HepG2 (cell line): ENCODE data around the gene ZACN. TPM values are rescaled to one million over a fixed set of nuclear protein-coding genes. Genes with fewer than 3 reads are reported as not detected.

Experiments used
- CENPX ChIP-seq: sonication (generic); formaldehyde crosslinking; IDR thresholded peaks from 2 replicates; pipeline ENCODE4 v1.9.0; 2021; ENCODE audit warnings: mild to moderate bottlenecking, missing genetic modification reagents, moderate library complexity
- ELF3 ChIP-seq: IDR thresholded peaks from 2 replicates; pipeline ENCODE4 v1.6.1; 2016; ENCODE audit warnings: missing genetic modification reagents, missing compliant biosample characterization
- JDP2 ChIP-seq: sonication (generic); formaldehyde crosslinking; IDR thresholded peaks from 2 replicates; pipeline ENCODE4 v1.8.1; 2022; ENCODE audit warnings: missing genetic modification reagents, borderline replicate concordance
- RBAK ChIP-seq: sonication (generic); formaldehyde crosslinking; IDR thresholded peaks from 2 replicates; pipeline ENCODE4 v1.5.1; 2020; ENCODE audit warnings: mild to moderate bottlenecking, missing genetic modification reagents
- RXRB ChIP-seq: IDR thresholded peaks from 2 replicates; pipeline ENCODE4 v1.6.1; 2016; ENCODE audit warnings: borderline replicate concordance, missing genetic modification reagents, missing compliant biosample characterization
- SATB2 ChIP-seq: sonication (generic); formaldehyde crosslinking; IDR thresholded peaks from 2 replicates; pipeline ENCODE4 v1.5.0; 2020; ENCODE audit warnings: missing genetic modification reagents
- SP5 ChIP-seq: IDR thresholded peaks from 2 replicates; pipeline ENCODE4 v1.6.1; 2016; ENCODE audit warnings: low read depth, borderline replicate concordance
- SRF ChIP-seq: IDR thresholded peaks from 2 replicates; pipeline ENCODE4 v1.6.1; 2011; ENCODE audit warnings: mild to moderate bottlenecking, low read depth, low read length, moderate library complexity
- ZFAT ChIP-seq: sonication (generic); formaldehyde crosslinking; conservative IDR thresholded peaks from 2 replicates; pipeline ENCODE4 v1.8.1; 2023; ENCODE audit warnings: missing genetic modification reagents, inconsistent platforms
- ZFP41 ChIP-seq: sonication (generic); formaldehyde crosslinking; IDR thresholded peaks from 2 replicates; pipeline ENCODE4 v1.4.0; 2020; ENCODE audit warnings: mild to moderate bottlenecking, missing genetic modification reagents, borderline replicate concordance
- ZNF282 ChIP-seq: fragments of 450-650 bp; IDR thresholded peaks from 2 replicates; pipeline ENCODE4 v1.6.1; 2018; ENCODE audit not compliant: partially characterized antibody
- ZNF567 ChIP-seq: sonication (generic); formaldehyde crosslinking; IDR thresholded peaks from 2 replicates; pipeline ENCODE4 v1.8.1; 2023; ENCODE audit warnings: mild to moderate bottlenecking, missing genetic modification reagents, borderline replicate concordance
- polyA plus RNA-seq, 8 experiments: library from polyadenylated mRNA; depleted of rRNA in 3 of 8; stranded (reverse) in 7 of 8; unstranded in 1 of 8; fragments of >200 nt; fragmentation: Illumina TruSeq in 4 of 8; extraction: Trizol in 4 of 8; gene quantifications; 2 replicates each; pipeline versions ENCODE4 v1.2.1 to v1.2.3, GENCODE V29; 2011 to 2016; ENCODE audit warnings: low read depth in 4 of 8, missing spikeins in 1 of 8, mixed read lengths in 1 of 8; ENCODE audit not compliant: insufficient read depth in 1 of 8
- total RNA-seq, 5 experiments: library from RNA; depleted of rRNA; stranded (reverse); fragments of >200 nt; fragmentation: Illumina TruSeq; extraction: Trizol; gene quantifications; 2 replicates each; pipeline ENCODE4 v1.2.3, GENCODE V29; 2016; ENCODE audit warnings: low read depth in 1 of 5
- TF ChIP-seq, protein P1 (sequence below): sonication (generic); formaldehyde crosslinking; IDR thresholded peaks from one replicate; pipeline ENCODE4 v1.5.1; 2020; ENCODE audit warnings: mild to moderate bottlenecking, missing genetic modification reagents; ENCODE audit errors: not compliant biosample characterization
- TF ChIP-seq, protein P2 (sequence below): sonication (generic); formaldehyde crosslinking; IDR thresholded peaks from 2 replicates; pipeline ENCODE4 v1.5.1; 2020; ENCODE audit warnings: mild to moderate bottlenecking, missing genetic modification reagents, moderate library complexity
- TF ChIP-seq, protein P3 (sequence below): sonication (generic); formaldehyde crosslinking; IDR thresholded peaks from 2 replicates; pipeline ENCODE4 v1.5.0; 2020; ENCODE audit warnings: missing genetic modification reagents

ZACN gene
- total and polyA plus RNA-seq, 2 of the 13 experiments (the other 11 are each of a cell fraction or from before 2014, with no cell fraction given), result 0.11 to 0.15 TPM

DNA sequence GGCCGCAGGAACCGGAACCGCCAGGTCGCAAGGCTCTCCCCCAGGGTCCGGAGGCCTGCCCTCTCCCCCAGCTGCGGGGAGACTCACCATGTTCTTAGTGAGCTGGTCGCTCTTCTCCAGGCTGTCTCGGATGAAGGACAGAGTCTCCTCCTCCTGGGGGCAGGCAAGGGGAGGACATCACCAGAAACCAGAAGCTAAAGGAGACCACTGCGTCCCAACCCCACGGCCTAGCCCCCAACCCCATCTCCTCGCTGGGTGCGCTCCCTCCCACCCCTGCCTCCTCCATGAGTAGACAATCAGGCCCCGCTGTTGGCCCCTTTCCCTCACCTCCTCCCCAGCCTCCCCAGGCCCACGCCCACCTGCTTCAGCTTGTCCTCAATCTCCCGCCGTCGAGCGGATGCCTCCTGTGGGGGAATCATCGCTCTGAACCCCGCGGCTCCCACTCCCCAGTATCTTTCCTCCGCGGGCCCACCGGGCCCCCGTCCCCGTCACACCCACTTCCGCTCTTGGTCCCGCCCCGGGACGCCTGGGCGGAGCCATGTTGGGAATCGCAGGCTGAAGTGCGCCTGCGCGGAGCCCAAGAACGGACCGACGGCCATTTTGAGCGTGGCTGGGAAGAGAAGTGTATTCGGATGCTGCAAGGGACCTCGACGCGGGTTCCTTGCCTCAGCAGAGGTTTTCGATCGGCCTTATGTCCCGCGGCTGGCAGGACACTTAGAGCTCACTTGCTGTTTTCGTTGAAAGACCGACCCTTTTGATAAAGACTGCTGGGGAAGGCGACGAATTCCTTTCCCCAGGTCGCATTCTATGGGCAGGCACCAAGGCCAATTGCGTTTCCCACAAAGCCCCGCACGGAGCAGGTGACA lies 24.5 kb downstream of the ZACN start, which contains the start of gene EXOC7 (continued):
- TF ChIP-seq JDP2 (no peak), ZFAT (CRISPR knock-in tag) (no peak), SATB2 (CRISPR knock-in tag) (no peak), SRF (no peak), ZFP41 (CRISPR knock-in tag) (no peak), SP5 (CRISPR knock-in tag) (peak; percentile 86), RXRB (CRISPR knock-in tag) (peak; percentile 22; the same call in 1 of the 2 replicates), CENPX (CRISPR knock-in tag) (no peak), ZNF567 (peak; percentile 22; the same call in 1 of the 2 replicates), ZNF282 (no peak), RBAK (CRISPR knock-in tag) (no peak), ELF3 (CRISPR knock-in tag) (peak; percentile 56)
- TF ChIP-seq, protein P1, sequence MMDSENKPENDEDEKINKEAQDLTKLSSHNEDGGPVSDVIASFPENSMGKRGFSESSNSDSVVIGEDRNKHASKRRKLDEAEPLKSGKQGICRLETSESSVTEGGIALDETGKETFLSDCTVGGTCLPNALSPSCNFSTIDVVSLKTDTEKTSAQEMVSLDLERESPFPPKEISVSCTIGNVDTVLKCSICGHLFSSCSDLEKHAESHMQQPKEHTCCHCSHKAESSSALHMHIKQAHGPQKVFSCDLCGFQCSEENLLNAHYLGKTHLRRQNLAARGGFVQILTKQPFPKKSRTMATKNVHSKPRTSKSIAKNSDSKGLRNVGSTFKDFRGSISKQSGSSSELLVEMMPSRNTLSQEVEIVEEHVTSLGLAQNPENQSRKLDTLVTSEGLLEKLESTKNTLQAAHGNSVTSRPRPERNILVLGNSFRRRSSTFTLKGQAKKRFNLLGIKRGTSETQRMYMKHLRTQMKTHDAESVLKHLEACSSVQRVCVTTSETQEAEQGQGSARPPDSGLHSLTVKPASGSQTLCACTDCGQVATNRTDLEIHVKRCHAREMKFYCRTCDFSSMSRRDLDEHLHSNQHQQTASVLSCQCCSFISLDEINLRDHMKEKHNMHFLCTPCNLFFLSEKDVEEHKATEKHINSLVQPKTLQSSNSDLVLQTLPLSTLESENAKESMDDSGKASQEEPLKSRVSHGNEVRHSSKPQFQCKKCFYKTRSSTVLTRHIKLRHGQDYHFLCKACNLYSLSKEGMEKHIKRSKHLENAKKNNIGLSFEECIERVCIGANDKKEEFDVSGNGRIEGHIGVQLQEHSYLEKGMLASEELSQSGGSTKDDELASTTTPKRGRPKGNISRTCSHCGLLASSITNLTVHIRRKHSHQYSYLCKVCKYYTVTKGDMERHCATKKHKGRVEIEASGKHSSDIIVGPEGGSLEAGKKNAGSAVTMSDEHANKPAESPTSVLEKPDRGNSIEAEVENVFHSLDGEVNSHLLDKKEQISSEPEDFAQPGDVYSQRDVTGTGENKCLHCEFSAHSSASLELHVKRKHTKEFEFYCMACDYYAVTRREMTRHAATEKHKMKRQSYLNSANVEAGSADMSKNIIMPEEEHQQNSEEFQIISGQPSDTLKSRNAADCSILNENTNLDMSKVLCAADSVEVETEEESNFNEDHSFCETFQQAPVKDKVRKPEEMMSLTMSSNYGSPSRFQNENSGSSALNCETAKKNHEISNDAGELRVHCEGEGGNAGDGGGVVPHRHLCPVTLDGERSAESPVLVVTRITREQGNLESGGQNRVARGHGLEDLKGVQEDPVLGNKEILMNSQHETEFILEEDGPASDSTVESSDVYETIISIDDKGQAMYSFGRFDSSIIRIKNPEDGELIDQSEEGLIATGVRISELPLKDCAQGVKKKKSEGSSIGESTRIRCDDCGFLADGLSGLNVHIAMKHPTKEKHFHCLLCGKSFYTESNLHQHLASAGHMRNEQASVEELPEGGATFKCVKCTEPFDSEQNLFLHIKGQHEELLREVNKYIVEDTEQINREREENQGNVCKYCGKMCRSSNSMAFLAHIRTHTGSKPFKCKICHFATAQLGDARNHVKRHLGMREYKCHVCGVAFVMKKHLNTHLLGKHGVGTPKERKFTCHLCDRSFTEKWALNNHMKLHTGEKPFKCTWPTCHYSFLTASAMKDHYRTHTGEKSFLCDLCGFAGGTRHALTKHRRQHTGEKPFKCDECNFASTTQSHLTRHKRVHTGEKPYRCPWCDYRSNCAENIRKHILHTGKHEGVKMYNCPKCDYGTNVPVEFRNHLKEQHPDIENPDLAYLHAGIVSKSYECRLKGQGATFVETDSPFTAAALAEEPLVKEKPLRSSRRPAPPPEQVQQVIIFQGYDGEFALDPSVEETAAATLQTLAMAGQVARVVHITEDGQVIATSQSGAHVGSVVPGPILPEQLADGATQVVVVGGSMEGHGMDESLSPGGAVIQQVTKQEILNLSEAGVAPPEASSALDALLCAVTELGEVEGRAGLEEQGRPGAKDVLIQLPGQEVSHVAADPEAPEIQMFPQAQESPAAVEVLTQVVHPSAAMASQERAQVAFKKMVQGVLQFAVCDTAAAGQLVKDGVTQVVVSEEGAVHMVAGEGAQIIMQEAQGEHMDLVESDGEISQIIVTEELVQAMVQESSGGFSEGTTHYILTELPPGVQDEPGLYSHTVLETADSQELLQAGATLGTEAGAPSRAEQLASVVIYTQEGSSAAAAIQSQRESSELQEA (CRISPR knock-in tag), result peak; percentile 95
- TF ChIP-seq, protein P2, sequence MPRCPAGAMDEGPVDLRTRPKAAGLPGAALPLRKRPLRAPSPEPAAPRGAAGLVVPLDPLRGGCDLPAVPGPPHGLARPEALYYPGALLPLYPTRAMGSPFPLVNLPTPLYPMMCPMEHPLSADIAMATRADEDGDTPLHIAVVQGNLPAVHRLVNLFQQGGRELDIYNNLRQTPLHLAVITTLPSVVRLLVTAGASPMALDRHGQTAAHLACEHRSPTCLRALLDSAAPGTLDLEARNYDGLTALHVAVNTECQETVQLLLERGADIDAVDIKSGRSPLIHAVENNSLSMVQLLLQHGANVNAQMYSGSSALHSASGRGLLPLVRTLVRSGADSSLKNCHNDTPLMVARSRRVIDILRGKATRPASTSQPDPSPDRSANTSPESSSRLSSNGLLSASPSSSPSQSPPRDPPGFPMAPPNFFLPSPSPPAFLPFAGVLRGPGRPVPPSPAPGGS (CRISPR knock-in tag), result peak; percentile 91
- TF ChIP-seq, protein P3, sequence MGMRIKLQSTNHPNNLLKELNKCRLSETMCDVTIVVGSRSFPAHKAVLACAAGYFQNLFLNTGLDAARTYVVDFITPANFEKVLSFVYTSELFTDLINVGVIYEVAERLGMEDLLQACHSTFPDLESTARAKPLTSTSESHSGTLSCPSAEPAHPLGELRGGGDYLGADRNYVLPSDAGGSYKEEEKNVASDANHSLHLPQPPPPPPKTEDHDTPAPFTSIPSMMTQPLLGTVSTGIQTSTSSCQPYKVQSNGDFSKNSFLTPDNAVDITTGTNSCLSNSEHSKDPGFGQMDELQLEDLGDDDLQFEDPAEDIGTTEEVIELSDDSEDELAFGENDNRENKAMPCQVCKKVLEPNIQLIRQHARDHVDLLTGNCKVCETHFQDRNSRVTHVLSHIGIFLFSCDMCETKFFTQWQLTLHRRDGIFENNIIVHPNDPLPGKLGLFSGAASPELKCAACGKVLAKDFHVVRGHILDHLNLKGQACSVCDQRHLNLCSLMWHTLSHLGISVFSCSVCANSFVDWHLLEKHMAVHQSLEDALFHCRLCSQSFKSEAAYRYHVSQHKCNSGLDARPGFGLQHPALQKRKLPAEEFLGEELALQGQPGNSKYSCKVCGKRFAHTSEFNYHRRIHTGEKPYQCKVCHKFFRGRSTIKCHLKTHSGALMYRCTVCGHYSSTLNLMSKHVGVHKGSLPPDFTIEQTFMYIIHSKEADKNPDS, result no peak
